GM12878 (cell line): ENCODE results near the gene PCSK1N. TPM values are rescaled to one million over a fixed set of nuclear protein-coding genes. Genes with fewer than 3 reads are reported as not detected.

Experiments
- ATAC-seq: fragments of 200-7000 bp; cut with Tn5 transposase; 3 replicates; pipeline ENCODE4 v1.9.1; 2020; ENCODE audit warnings: mild to moderate bottlenecking, moderate library complexity
- BruUV-seq: library from RNA; stranded (reverse); fragments of 400-500 nt; replicated peaks from 2 replicates; lab custom pipeline; 2021; lab: Mats Ljungman, UMichigan
- CTCF ChIA-PET: fragments of 300-600 bp; sonication (Branson Sonifier 250); formaldehyde crosslinking; extraction: SDS; loops from one replicate; lab custom pipeline; 2021; ENCODE audit warnings: inconsistent platforms; lab: Yijun Ruan, JAX
- POLR2A ChIA-PET: fragments of 350-600 bp; formaldehyde crosslinking; extraction: SDS; loops from one replicate; lab custom pipeline; 2021; ENCODE audit warnings: inconsistent platforms; lab: Charles Lee
- RAD21 ChIA-PET: fragments of 300-600 bp; sonication (Branson Sonifier 250); formaldehyde crosslinking; loops from one replicate; lab custom pipeline; 2023; ENCODE audit warnings: antibody characterized with exemption; ENCODE audit not compliant: unreplicated experiment; lab: Charles Lee
- SMC1A ChIA-PET: fragments of 300-600 bp; sonication (Branson Sonifier 250); formaldehyde crosslinking; loops from one replicate; lab custom pipeline; 2023; ENCODE audit not compliant: unreplicated experiment, uncharacterized antibody; lab: Charles Lee
- DNase-seq: peaks from one replicate; pipeline ENCODE4 v3.0.0-alpha.2; 2011; ENCODE audit warnings: low read depth, low spot score
- FAIRE-seq: peaks from 3 replicates; lab custom pipeline; 2011; peaks lifted over from hg19 to GRCh38; lab: Jason Lieb, UNC
- H2AFZ ChIP-seq: 2 replicates; pipeline ENCODE4 v1.6.0; 2011; ENCODE audit warnings: low read depth, low read length, control low read depth; ENCODE audit not compliant: control insufficient read depth
- H3K27ac ChIP-seq: 2 replicates; pipeline ENCODE4 v1.5.1; 2011; ENCODE audit warnings: control low read depth; ENCODE audit not compliant: control insufficient read depth, insufficient read depth
- H3K27me3 ChIP-seq, 2 experiments: replicated peaks in 1 of 2; 2 replicates each; pipeline versions ENCODE4 v1.6.0 to v1.6.1; 2011; ENCODE audit warnings: low read length in 1 of 2; ENCODE audit not compliant: control insufficient read depth in 2 of 2, insufficient read depth in 2 of 2
- H3K36me3 ChIP-seq, 2 experiments: 2 replicates each; pipeline ENCODE4 v1.5.1; 2011; ENCODE audit warnings: low read length in 1 of 2; ENCODE audit not compliant: control insufficient read depth in 2 of 2, insufficient read depth in 2 of 2
- H3K4me1 ChIP-seq: 2 replicates; pipeline ENCODE4 v1.6.1; 2011; ENCODE audit warnings: mild to moderate bottlenecking, low read length, moderate library complexity, mixed read lengths; ENCODE audit not compliant: control insufficient read depth, insufficient read depth
- H3K4me2 ChIP-seq: 2 replicates; pipeline ENCODE4 v1.6.0; 2011; ENCODE audit warnings: control low read depth; ENCODE audit not compliant: control insufficient read depth, insufficient read depth
- H3K4me3 ChIP-seq: fragments of 200-600 bp; sonication (generic); 2 replicates; pipeline ENCODE4 v1.5.1; 2016
- H3K79me2 ChIP-seq: 2 replicates; pipeline ENCODE4 v1.6.0; 2011; ENCODE audit warnings: low read length; ENCODE audit not compliant: control insufficient read depth, insufficient read depth
- H3K9ac ChIP-seq: 2 replicates; pipeline ENCODE4 v1.8.0; 2011; ENCODE audit warnings: low read length, control low read depth, mixed read lengths; ENCODE audit not compliant: control insufficient read depth, insufficient read depth
- H3K9me3 ChIP-seq: replicated peaks from 3 replicates; pipeline ENCODE4 v1.5.1; 2011; ENCODE audit warnings: mild to moderate bottlenecking, low read length; ENCODE audit not compliant: control insufficient read depth, insufficient read depth
- H4K20me1 ChIP-seq: 2 replicates; pipeline ENCODE4 v1.6.0; 2011; ENCODE audit not compliant: control insufficient read depth, insufficient read depth
- ATF7 ChIP-seq: fragments of 450-650 bp; IDR thresholded peaks from 2 replicates; pipeline ENCODE4 v1.6.1; 2016; ENCODE audit warnings: low read depth, mild to moderate bottlenecking
- BCL11A ChIP-seq: IDR thresholded peaks from 2 replicates; pipeline ENCODE4 v1.6.1; 2011; ENCODE audit warnings: low read depth, low read length
- CEBPB ChIP-seq, 2 experiments: fragments of 150-350 bp in 1 of 2; IDR thresholded peaks; 2 replicates each; pipeline ENCODE4 v1.6.1; 2012 to 2014; ENCODE audit warnings: low read depth in 2 of 2, low read length in 2 of 2, borderline replicate concordance in 1 of 2, inconsistent platforms in 1 of 2
- CHD1 ChIP-seq: IDR thresholded peaks from 2 replicates; pipeline ENCODE4 v1.6.1; 2012; ENCODE audit warnings: low read depth, low read length, improper control_type of control experiment
- CHD2 ChIP-seq: IDR thresholded peaks from 2 replicates; pipeline ENCODE4 v1.6.1; 2011; ENCODE audit warnings: low read depth, low read length, improper control_type of control experiment, borderline replicate concordance
- EZH2 ChIP-seq: IDR thresholded peaks from 2 replicates; pipeline ENCODE4 v1.6.1; 2012; ENCODE audit warnings: low read depth, mild to moderate bottlenecking, control low read depth, inconsistent platforms, low read length, borderline replicate concordance; ENCODE audit not compliant: control insufficient read depth
- HDAC6 ChIP-seq: fragments of 200-600 bp; sonication (generic); IDR thresholded peaks from one replicate; pipeline ENCODE4 v1.8.0; 2017; ENCODE audit warnings: antibody characterized with exemption; ENCODE audit not compliant: unreplicated experiment
- KAT2A ChIP-seq: conservative IDR thresholded peaks from 2 replicates; pipeline ENCODE4 v1.6.1; 2011; ENCODE audit warnings: low read depth, low read length; ENCODE audit not compliant: control insufficient read depth
- LARP7 ChIP-seq: fragments of 450-650 bp; IDR thresholded peaks from 2 replicates; pipeline ENCODE4 v1.6.1; 2017; ENCODE audit warnings: mild to moderate bottlenecking
- MEF2B ChIP-seq: fragments of 450-650 bp; IDR thresholded peaks from 2 replicates; pipeline ENCODE4 v1.6.1; 2018; ENCODE audit warnings: mild to moderate bottlenecking, moderate library complexity; ENCODE audit not compliant: partially characterized antibody, poor library complexity, severe bottlenecking
- NBN ChIP-seq: fragments of 450-650 bp; IDR thresholded peaks from 2 replicates; pipeline ENCODE4 v1.6.1; 2016
- NFYB ChIP-seq: IDR thresholded peaks from 2 replicates; pipeline ENCODE4 v1.6.1; 2011; ENCODE audit warnings: low read depth, mild to moderate bottlenecking, low read length, improper control_type of control experiment, moderate library complexity; ENCODE audit not compliant: insufficient read depth
- PAX8 ChIP-seq: fragments of 450-650 bp; IDR thresholded peaks from 2 replicates; pipeline ENCODE4 v1.6.1; 2017; ENCODE audit warnings: mild to moderate bottlenecking, moderate library complexity
- SMAD5 ChIP-seq: IDR thresholded peaks from 2 replicates; pipeline ENCODE4 v1.6.1; 2016; ENCODE audit warnings: antibody characterized with exemption, low read depth
- SMARCA5 ChIP-seq: fragments of 450-650 bp; IDR thresholded peaks from 2 replicates; pipeline ENCODE4 v1.6.1; 2017; ENCODE audit warnings: mild to moderate bottlenecking
- TAF1 ChIP-seq: IDR thresholded peaks from 2 replicates; pipeline ENCODE4 v1.6.1; 2011; ENCODE audit warnings: mild to moderate bottlenecking, low read depth, low read length, borderline replicate concordance
- TCF12 ChIP-seq: IDR thresholded peaks from 2 replicates; pipeline ENCODE4 v1.6.1; 2011; ENCODE audit warnings: low read depth, mild to moderate bottlenecking, low read length
- ZBED1 ChIP-seq: IDR thresholded peaks from 2 replicates; pipeline ENCODE4 v1.6.1; 2016; ENCODE audit warnings: borderline replicate concordance
- ZNF24 ChIP-seq: fragments of 450-650 bp; IDR thresholded peaks from 2 replicates; pipeline ENCODE4 v1.6.1; 2017; ENCODE audit warnings: antibody characterized with exemption, mild to moderate bottlenecking
- ZNF622 ChIP-seq: fragments of 450-650 bp; IDR thresholded peaks from 2 replicates; pipeline ENCODE4 v1.6.1; 2017; ENCODE audit warnings: mild to moderate bottlenecking, inconsistent platforms
- WGBS: methylation state at CpG from one replicate; pipeline ENCODE4 v1.1.6; 2016; ENCODE audit warnings: low lambda C conversion rate; ENCODE audit not compliant: insufficient replicate concordance, insufficient coverage; ENCODE audit errors: missing lambda C conversion rate; 5-methylcytosine and 5-hydroxymethylcytosine counted together
- in situ Hi-C: fragments of 300-500 bp; cut with MboI; formaldehyde crosslinking; loops from 9 replicates; pipeline ENCODE4 v1.14.3; 2018; ENCODE audit warnings: mixed read lengths
- intact Hi-C: fragments of 100-400 bp; cut with micrococcal nuclease; formaldehyde crosslinking; loops from one replicate; pipeline ENCODE4 v1.14.2; 2022; ENCODE audit not compliant: unreplicated experiment
- polyA plus RNA-seq, 11 experiments: library from polyadenylated mRNA; depleted of rRNA in 4 of 11; unstranded in 6 of 11; stranded (reverse) in 5 of 11; fragments of >200 nt; fragmentation: Nextera tagmentation in 4 of 11; fragmentation: Illumina TruSeq in 1 of 11; extraction: Ambion mirVana in 4 of 11; extraction: Trizol in 1 of 11; gene quantifications; 1 replicate in 1 of 11; 2 replicates in 10 of 11; pipeline versions ENCODE4 v1.2.1 to v1.2.3, GENCODE V29; 2011 to 2016; ENCODE audit warnings: inconsistent platforms in 2 of 11, missing spikeins in 2 of 11, low read depth in 1 of 11
- total RNA-seq, 4 experiments: library from RNA; depleted of rRNA in 3 of 4; stranded (reverse); fragments of >200 nt in 3 of 4; fragmentation: Illumina TruSeq in 1 of 4; extraction: Trizol in 1 of 4; gene quantifications; 2 replicates each; pipeline versions ENCODE4 v1.2.1 to v1.2.3, GENCODE V29; 2013 to 2021
- TF ChIP-seq, protein P1 (sequence below): fragments of 450-650 bp; IDR thresholded peaks from 2 replicates; pipeline ENCODE4 v1.6.1; 2017; ENCODE audit warnings: mild to moderate bottlenecking, low read depth, inconsistent platforms; ENCODE audit not compliant: poor library complexity, severe bottlenecking

PCSK1N gene
- total and polyA plus RNA-seq, 10 of the 15 experiments (the other 5 are each of a cell fraction or from before 2014, with no cell fraction given), result 0.19 TPM; not detected in 9

DNA sequence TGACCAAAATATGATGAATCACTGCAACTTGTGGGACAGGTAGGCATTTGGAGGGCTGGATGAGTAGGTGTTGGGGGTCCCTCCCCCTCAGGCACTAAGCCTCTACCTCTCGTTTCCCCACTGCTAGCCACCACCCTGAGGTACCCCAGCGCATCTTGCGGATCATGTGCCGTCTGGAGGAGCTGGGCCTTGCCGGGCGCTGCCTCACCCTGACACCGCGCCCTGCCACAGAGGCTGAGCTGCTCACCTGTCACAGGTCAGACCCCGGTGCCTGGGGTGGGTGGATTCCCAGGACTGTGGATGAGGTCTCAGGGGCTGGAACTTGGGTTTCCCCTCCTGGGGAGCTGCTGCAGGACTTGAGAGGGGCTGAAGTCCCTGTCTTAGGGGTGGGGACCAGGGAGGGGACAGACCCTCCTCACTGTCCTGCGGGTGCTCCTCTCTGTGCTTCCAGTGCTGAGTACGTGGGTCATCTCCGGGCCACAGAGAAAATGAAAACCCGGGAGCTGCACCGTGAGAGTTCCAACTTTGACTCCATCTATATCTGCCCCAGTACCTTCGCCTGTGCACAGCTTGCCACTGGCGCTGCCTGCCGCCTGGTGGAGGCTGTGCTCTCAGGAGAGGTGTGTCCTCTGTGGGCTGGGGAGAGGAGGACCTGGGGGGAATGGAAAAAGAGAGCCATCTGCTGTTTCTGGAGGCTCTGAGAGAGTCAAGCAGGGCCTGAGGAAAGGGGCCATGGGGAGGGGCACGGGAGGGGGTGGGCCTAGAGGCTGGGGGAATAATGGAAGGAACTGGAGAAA lies 19.2 kb downstream of the PCSK1N start (continued):
- TF ChIP-seq BCL11A (no peak), CHD1 (no peak), ZNF24 (no peak), HDAC6 (no peak), CEBPB (IDR thresholded peaks at IDR 0.05; ENCODE audit: borderline replicate concordance in 1 of 2, low read depth in 2 of 2, low read length in 2 of 2) (no peak), EZH2 (no peak), ZNF622 (no peak), CHD2 (no peak), NBN (no peak)

DNA sequence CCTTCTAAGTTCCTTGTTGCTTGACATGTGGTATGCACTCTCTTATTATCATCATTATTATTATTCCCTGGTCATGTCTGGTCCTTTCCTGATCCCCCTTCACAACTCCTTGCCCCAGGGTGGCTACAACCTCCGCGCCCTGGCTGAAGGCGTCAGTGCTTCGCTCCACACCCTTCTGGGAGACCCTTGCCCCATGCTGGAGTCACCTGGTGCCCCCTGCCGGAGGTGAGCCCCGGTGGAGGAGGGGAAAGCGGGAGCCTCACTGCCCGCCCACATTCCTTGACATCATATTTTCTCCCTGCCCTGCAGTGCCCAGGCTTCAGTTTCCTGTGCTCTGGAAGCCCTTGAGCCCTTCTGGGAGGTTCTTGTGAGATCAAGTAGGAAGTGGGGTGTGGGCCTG lies 20.1 kb downstream of the PCSK1N start:
- intact Hi-C loops (no loop called here), in situ Hi-C loops (no loop called here)
- H4K20me1 ChIP-seq, result no peaks in the 10 kb centered on the region
- POLR2A ChIA-PET, result no interaction called here
- 84% methylated on average over 8 of the region's 8 CpGs for WGBS
- no peaks in the 10 kb centered on the region for H3K4me1 ChIP-seq
- H3K9me3 ChIP-seq, result no peaks in the 10 kb centered on the region
- no TSS peak for BruUV-seq
- ATAC-seq (no peak), DNase-seq (no peak), FAIRE-seq (no peak)
- H3K4me3 ChIP-seq, result no peak overlapping the region
- CTCF ChIA-PET, result no interaction called here
- RAD21 ChIA-PET, result no interaction called here
- H3K4me2 ChIP-seq, result no peak overlapping the region
- H3K9ac ChIP-seq, result no peak overlapping the region
- H3K36me3 ChIP-seq, result no peaks in the 10 kb centered on the region
- H3K27me3 ChIP-seq, result no peaks in the 10 kb centered on the region
- H3K27ac ChIP-seq, result no peak overlapping the region
- H2AFZ ChIP-seq, result no peak overlapping the region
- no peaks in the 10 kb centered on the region for H3K79me2 ChIP-seq
- SMC1A ChIA-PET, result no interaction called here
- TF ChIP-seq TCF12, result no peak
- TF ChIP-seq, protein P1, sequence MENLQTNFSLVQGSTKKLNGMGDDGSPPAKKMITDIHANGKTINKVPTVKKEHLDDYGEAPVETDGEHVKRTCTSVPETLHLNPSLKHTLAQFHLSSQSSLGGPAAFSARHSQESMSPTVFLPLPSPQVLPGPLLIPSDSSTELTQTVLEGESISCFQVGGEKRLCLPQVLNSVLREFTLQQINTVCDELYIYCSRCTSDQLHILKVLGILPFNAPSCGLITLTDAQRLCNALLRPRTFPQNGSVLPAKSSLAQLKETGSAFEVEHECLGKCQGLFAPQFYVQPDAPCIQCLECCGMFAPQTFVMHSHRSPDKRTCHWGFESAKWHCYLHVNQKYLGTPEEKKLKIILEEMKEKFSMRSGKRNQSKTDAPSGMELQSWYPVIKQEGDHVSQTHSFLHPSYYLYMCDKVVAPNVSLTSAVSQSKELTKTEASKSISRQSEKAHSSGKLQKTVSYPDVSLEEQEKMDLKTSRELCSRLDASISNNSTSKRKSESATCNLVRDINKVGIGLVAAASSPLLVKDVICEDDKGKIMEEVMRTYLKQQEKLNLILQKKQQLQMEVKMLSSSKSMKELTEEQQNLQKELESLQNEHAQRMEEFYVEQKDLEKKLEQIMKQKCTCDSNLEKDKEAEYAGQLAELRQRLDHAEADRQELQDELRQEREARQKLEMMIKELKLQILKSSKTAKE, result no peak
- no peak for TF ChIP-seq HDAC6
- no peak for TF ChIP-seq ATF7
- no peak for TF ChIP-seq ZBED1
- TF ChIP-seq PAX8, result no peak
- TF ChIP-seq EZH2, result no peak
- no peak for TF ChIP-seq TAF1
- TF ChIP-seq NFYB, result no peak
- TF ChIP-seq CHD2, result no peak
- TF ChIP-seq LARP7, result no peak
- no peak for TF ChIP-seq SMARCA5
- no peak for TF ChIP-seq KAT2A
- TF ChIP-seq CHD1, result no peak
- no peak for TF ChIP-seq MEF2B
- no peak for TF ChIP-seq NBN
- no peak for TF ChIP-seq SMAD5
- TF ChIP-seq CEBPB (IDR thresholded peaks at IDR 0.05; ENCODE audit: borderline replicate concordance in 1 of 2, low read depth in 2 of 2, low read length in 2 of 2), result no peak
